ENCODE results near the gene KAZN.

The KAZN gene

GRCh38 chr1:15167386-15167785 is 568.9 kb downstream of the KAZN start:
- DNase-seq (ENCODE audit: low spot score) = no peak
